GF-D8 (cell line): Measurements from ENCODE around the gene LRGUK.
"Not testable (repeated sequence)": the region's sequence is repeated elsewhere in the genome, so short reads cannot be mapped to it uniquely, and the experiment has no call there.

ENCODE experiments used
- DNase-seq: peaks from one replicate; lab custom pipeline; 2025; lab: John Stamatoyannopoulos, UW

Gene LRGUK

GRCh38 chr7:134186027-134186426 lies 58.9 kb downstream of the LRGUK start:
- DNase-seq = no peak

- no peak for DNase-seq
These were observed 59.7 kb downstream of the LRGUK start for GRCh38 chr7:134186801-134187200.

DNA sequence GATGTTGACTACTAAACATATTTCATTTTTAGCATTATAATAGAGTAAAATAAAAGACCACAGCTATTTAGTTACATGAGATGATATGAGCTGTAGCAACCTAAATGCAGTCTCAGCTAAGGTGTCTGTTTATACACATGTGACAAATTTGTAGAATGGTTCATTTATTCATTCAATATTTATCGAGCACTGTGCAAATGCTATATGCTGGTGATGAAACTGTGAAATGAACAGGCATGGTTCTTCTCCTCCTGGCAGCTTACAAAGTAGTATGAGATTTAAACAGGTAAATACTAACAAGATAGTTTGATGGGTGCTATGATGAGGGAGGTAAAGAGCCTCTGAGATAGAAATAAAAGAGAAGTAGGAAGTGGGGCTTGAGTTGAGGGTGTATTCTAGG lies 60.8 kb downstream of the LRGUK start:
- no peak for DNase-seq

- DNase-seq = no peak
These were observed 61.2 kb downstream of the LRGUK start for GRCh38 chr7:134188311-134188710.

- no peak for DNase-seq
These were observed 62.4 kb downstream of the LRGUK start for GRCh38 chr7:134189559-134189958.

DNA sequence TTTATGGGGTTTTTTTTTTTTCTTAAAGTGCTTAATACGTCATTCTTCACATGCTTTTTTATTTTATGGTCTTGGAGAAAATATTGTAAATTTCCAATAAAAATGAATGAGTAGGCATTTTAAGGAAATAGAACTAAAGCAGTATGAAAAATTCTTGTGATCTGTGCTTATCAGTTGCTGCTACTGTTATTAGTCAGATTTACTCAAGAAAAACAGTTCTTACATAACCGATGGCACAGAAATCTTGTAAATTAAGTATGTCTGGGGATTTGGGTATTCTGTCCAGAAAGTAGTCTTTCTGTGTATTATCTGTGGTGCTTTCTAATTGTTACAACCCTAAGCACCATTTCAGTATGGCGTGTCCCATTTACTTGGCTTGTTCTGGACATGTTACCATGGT lies 64.7 kb downstream of the LRGUK start:
- DNase-seq = no peak

DNA sequence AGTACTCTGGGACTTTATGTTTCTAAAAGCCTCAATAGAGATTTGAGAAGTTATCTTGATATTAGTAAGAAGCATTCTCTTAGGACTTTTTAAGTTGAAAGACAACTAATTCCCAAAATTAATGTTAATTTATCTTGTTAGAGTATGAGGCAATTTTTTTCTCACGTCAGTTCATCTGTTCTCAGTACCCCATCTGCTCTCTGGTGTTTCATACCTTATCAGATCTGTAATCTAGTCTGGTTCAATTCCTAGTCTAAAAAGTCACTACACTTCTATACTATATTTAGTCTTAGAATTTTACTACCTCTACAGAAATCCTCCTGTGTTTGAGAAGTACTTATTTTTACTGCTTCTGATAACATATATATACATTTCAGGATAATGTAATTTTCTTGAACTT lies 66.1 kb downstream of the LRGUK start:
- DNase-seq = no peak

GRCh38 chr7:134195252-134195651 lies 68.1 kb downstream of the LRGUK start:
- no peak for DNase-seq

- no peak for DNase-seq
These were observed 69.3 kb downstream of the LRGUK start for GRCh38 chr7:134196439-134196838.

DNA sequence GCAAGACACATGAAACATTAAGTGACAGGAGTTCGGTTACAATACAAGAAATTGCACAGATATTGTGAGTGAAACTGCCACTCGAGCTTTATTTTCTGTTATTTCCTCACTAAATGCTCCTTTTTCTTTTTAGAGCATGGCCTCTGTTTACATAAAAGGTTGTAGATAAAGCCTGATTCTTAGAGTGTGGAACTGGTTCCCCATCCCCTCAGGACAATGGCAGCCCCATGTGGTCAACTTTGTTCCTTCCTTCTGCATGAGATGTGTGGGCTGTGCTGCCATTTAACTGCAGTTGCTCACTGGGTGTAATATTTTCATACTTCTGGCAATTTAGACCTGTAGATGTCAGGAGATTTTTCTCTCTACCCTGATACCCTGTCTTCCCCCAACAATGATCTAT lies 70.2 kb downstream of the LRGUK start:
- DNase-seq = no peak

GRCh38 chr7:134200970-134201369 lies 73.8 kb downstream of the LRGUK start:
- DNase-seq = no peak

DNA sequence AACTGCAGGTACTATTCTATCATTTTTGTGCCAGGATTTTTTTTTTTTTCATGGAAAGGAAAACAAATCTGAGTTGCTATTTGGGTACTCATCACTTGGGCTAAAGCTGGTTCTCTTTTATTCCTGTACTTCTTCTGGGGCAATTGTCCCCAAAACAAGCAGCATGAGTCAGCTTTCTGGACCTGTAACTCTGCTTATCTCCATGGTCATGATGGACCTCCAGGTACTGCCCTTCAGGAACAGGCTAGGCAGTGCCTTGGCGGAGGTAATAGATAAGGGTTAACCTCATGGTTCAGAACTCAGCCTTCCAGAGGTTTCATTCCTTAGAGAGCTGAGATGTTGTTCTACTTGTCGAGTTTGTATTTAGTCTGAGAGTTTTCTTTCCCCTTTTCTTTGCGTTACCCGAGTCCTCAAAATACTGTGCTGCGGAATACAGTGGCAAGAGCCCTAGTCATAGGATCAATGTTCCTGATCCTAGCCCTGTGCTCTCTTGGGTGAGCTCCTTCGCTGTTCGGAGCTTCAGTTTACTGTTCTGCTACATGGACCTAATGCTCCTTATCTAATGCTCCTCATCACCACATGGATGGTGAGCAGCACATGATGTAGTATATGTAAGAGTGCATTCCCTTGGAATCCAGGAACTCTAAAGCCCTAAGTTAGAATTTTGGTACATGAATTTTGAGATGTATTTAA lies 74.6 kb downstream of the LRGUK start:
- no peak for DNase-seq

DNA sequence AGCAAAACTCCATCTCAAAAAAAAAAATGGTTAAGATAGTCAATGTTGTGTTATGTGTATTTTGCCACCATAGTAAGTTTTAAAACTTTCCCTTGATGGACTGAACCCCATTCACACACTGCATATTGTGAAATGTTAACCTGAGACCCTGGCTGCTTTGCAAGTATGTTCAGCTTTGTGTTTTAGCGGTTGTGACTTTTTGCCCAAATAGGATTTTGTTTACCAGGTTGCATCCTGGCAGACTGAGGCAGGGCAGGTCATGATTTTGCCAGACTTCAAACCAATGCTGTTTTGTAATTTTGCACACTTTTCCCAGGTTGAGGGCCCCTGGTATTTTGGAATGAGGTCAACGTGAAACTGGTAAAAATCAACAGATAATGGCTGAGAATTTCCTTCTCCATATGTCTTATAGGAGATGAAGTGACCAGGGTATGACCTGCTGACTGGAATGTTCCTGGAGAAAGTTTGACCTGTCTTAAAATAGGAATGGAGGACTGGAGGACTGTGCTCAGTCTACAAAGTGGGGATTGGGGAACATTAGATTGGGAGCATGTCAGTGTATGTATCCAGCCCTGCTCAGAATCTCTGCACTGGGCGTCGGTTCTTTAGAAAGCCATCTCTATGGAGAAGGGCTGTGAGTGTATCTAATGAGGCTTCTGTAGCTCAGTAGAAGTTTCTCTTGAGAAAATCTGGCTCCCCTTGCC lies 76.2 kb downstream of the LRGUK start:
- DNase-seq = no peak

DNA sequence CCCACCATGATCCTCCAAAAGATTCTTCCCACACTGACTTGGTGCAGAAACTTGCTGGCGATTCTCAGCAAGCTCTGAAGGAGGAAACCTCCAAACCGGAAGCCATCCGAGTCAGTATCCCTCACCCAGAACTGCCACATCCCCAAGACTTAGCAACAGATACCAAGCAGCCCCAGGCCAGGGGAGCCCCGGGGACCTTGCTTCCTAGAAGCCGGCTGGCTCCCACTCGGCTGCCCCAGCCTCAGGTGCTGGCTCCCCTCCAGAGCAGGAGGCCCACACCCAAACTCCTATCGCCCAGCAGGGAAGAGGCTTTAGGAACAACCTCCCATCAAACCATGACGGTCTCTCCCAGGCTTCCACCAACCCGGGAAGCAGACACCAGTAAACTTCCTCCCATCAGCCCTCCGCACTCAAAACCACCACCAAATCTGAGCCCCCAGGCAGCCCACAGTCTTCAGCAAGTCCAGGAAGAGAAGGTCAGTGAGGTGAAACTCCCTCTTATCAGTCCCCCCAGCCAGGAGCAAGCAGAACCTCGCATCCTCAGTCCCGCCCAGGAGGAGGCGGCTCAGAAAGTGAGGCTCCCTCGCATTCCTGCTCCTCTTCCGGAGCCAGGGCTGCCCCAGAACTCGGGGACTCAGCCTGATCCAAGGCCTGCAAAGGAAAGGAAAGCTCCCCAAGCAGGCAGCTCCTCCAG lies 82.3 kb downstream of the LRGUK start:
- DNase-seq = no peak

- DNase-seq = no peak
These were observed 83.1 kb downstream of the LRGUK start for GRCh38 chr7:134210227-134210626.

DNA sequence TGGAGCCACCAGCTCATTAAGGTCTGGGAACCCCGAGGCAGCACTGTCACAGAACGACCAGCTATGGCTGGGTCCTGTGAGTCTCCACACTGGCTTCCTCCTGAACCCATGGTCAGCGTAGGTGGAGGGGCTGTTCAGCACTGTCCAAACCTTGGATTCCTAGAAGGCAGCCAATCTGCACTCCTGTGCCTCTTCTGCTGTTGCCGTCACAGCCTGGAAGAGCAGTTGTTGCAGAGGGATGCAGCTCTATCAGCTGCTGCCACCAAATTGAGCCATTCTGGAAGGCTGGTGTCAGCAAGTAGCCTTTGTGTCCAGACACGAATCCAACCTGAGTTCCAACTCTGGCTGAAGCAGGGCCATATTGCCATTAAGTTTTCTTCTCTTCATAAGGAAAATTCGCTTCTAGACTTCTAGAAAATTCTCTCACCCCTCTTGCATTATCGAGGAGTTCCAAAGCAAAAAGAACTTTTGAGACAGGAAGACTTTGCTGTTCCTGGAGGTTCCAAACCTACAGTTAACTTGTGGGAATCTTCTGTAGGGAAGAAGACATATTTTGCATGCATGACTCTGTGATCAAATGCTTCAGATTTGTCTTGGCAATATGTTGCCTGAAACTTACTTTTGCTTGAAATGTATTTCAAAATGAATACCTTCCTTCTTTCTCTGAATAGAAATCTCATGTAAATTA lies 84.0 kb downstream of the LRGUK start:
- DNase-seq = no peak

- no peak for DNase-seq
These were observed 84.7 kb downstream of the LRGUK start for GRCh38 chr7:134211817-134212216.

DNA sequence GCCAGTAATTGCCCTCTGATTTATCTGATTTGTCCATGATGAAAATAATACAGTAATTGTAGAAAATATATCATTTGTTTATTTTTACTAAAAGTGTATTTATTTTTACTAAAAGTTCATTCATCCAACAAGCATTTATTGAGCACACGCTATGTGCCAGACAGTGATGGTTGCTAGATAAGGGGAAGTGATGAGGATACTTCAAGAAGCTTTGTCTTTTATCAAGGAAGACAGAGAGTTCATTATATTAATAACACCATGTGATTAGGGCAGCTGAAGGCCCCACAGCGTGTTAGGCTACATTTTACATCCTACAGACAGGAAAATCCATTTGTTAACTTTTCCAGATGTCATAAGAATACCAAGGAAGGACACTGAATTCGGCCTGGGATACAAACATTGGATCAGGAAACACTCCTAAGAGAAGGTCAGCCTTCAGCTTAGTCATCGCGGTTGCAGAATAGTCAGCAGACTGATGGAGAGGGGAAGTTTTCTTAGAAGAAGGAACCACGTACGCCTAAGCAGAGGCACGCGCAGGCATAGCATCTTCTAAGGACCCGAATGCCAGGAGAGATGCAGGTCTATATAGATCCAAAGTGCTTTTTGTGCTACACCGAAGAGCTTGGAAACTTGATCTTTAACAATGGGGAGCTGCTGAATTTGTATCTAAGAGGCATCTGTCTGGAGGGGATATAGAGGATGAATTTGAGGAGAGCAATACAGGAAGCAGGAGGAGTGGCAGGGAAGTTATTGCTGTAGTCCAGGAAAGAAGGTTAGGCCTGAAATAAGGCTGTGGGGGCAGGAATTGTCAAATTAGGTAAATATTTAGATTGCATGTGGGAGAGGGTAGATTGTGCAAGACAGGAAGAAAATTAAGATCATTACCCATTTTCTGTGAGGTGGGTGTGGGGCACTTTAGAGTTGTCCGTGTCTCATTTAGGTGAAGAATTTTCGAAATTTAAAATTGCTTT lies 85.7 kb downstream of the LRGUK start:
- DNase-seq = no peak

- DNase-seq = no peak
These were observed 93.1 kb downstream of the LRGUK start for GRCh38 chr7:134220236-134220635.

GRCh38 chr7:134231296-134231695 lies 104.2 kb downstream of the LRGUK start:
- not testable (repeated sequence) for DNase-seq

- no peak for DNase-seq
These were observed 107.1 kb downstream of the LRGUK start for GRCh38 chr7:134234216-134234615.
